GM06990 (cell line): ENCODE measurements around the gene MAGED1.

ENCODE experiments used
- DNase-seq: peaks from one replicate; pipeline ENCODE4 v3.0.0-alpha.2; 2011; ENCODE audit not compliant: insufficient read length; ENCODE audit errors: extremely low read depth
- H3K27me3 ChIP-seq: replicated peaks from 2 replicates; pipeline ENCODE4 v1.6.0; 2011; ENCODE audit warnings: low read length; ENCODE audit not compliant: control insufficient read depth, insufficient read depth
- H3K36me3 ChIP-seq: 2 replicates; pipeline ENCODE4 v1.5.1; 2011; ENCODE audit warnings: low read length; ENCODE audit not compliant: control insufficient read depth, insufficient read depth
- H3K4me3 ChIP-seq: replicated peaks from 2 replicates; pipeline ENCODE4 v1.5.1; 2011; ENCODE audit warnings: low read depth, mild to moderate bottlenecking, control low read depth, low read length
- TF ChIP-seq, protein P1 (sequence below): IDR thresholded peaks from 2 replicates; pipeline ENCODE4 v1.5.1; 2011; ENCODE audit warnings: low read length, control low read depth, mild to moderate bottlenecking, inconsistent platforms; ENCODE audit not compliant: insufficient read depth, poor library complexity, severe bottlenecking

MAGED1 gene

GRCh38 chrX:51892921-51893745 is at the start of gene MAGED1:
MAGED1 (plus strand) TSS chrX:51893623; CDS start chrX:51894305, 682 bp downstream.
- Histone ChIP-seq H3K4me3 (peak within 1 kb of the TSS; percentile 74), H3K36me3 (peaks cover 3% of the 10 kb centered on the region), H3K27me3 (no peaks in the 10 kb centered on the region)
- DNase-seq = peak; percentile 88
- TF ChIP-seq, protein P1, sequence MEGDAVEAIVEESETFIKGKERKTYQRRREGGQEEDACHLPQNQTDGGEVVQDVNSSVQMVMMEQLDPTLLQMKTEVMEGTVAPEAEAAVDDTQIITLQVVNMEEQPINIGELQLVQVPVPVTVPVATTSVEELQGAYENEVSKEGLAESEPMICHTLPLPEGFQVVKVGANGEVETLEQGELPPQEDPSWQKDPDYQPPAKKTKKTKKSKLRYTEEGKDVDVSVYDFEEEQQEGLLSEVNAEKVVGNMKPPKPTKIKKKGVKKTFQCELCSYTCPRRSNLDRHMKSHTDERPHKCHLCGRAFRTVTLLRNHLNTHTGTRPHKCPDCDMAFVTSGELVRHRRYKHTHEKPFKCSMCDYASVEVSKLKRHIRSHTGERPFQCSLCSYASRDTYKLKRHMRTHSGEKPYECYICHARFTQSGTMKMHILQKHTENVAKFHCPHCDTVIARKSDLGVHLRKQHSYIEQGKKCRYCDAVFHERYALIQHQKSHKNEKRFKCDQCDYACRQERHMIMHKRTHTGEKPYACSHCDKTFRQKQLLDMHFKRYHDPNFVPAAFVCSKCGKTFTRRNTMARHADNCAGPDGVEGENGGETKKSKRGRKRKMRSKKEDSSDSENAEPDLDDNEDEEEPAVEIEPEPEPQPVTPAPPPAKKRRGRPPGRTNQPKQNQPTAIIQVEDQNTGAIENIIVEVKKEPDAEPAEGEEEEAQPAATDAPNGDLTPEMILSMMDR = no peak

GRCh38 chrX:51847463-51847862 is 46.0 kb upstream of the MAGED1 start:
- Histone ChIP-seq H3K36me3 (no peaks in the 10 kb centered on the region; the same call in 1 of the 2 replicates), H3K27me3 (no peaks in the 10 kb centered on the region), H3K4me3 (no peak overlapping the region)
- TF ChIP-seq, protein P1 = no peak
- no peak for DNase-seq

GRCh38 chrX:51851507-51852085 is 41.8 kb upstream of the MAGED1 start:
- Histone ChIP-seq H3K27me3 (no peaks in the 10 kb centered on the region), H3K36me3 (no peaks in the 10 kb centered on the region; the same call in 1 of the 2 replicates), H3K4me3 (no peak overlapping the region)
- peak; percentile 6 for DNase-seq
- TF ChIP-seq, protein P1 = no peak

- no peak for DNase-seq
- Histone ChIP-seq H3K27me3 (no peaks in the 10 kb centered on the region), H3K4me3 (no peak overlapping the region), H3K36me3 (no peaks in the 10 kb centered on the region; the same call in 1 of the 2 replicates)
- TF ChIP-seq, protein P1 = no peak
Observed at GRCh38 chrX:51852096-51852495, 41.3 kb upstream of the MAGED1 start.

DNA sequence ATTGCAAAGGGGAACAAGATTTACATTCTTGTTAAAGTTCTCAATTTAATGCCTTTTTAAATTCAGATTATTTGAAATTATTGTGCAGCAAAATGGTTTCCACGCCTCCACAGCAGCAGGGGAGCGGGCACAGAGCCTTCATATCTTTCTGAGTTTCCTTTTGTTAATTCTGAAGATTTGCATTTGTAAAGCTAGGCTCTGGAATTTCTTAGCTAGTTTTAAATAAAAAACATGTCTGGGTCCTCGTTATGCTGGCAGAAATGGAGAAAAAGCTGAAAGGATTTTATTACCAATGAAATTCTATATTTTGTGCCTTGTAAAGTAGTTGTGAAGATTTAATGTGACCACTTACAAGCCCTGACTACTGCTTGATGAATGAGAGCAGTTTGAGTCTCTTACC is 40.8 kb upstream of the MAGED1 start:
- Histone ChIP-seq H3K27me3 (no peaks in the 10 kb centered on the region), H3K36me3 (no peaks in the 10 kb centered on the region; the same call in 1 of the 2 replicates), H3K4me3 (no peak overlapping the region)
- no peak for DNase-seq
- TF ChIP-seq, protein P1 = no peak
